A549 (cell line): Measurements from ENCODE around the gene REX1BD. TPM values are rescaled to one million over a fixed set of nuclear protein-coding genes. Genes with fewer than 3 reads are reported as not detected.

ENCODE experiments used
- ATAC-seq, 2 experiments: fragments of 200-7000 bp in 1 of 2; fragments of >200 bp in 1 of 2; cut with Nextera tagmentation in 1 of 2; cut with Tn5 transposase in 1 of 2; 3 replicates each; pipeline versions ENCODE4 v1.8.0 to v1.9.1; 2018 to 2020; ENCODE audit warnings: mild to moderate bottlenecking in 1 of 2, moderate library complexity in 1 of 2
- CTCF ChIA-PET: fragments of 300-600 bp; sonication (Branson Sonifier 250); formaldehyde crosslinking; extraction: SDS; loops from one replicate; lab custom pipeline; 2021; ENCODE audit warnings: antibody characterized with exemption, inconsistent platforms; lab: Yijun Ruan, JAX
- POLR2A ChIA-PET: fragments of 350-600 bp; formaldehyde crosslinking; extraction: SDS; loops from one replicate; lab custom pipeline; 2021; ENCODE audit warnings: antibody characterized with exemption, inconsistent platforms; lab: Yijun Ruan, JAX
- DNase-seq, 2 experiments: peaks; one replicate each; pipeline versions ENCODE4 v3.0.0 to v3.0.0-alpha.2; 2011 to 2016; ENCODE audit warnings: low read depth in 1 of 2, low spot score in 1 of 2
- FAIRE-seq: peaks from 2 replicates; lab custom pipeline; 2011; peaks lifted over from hg19 to GRCh38; lab: Jason Lieb, UNC
- H3K27ac ChIP-seq, 2 experiments: fragments of >200 bp; sonication (Bioruptor Twin); formaldehyde crosslinking; 3 replicates each; pipeline ENCODE4 v1.5.1; 2016 to 2017
- H3K4me1 ChIP-seq: fragments of >200 bp; sonication (Bioruptor Twin); formaldehyde crosslinking; 3 replicates; pipeline ENCODE4 v1.6.1; 2016
- H3K4me2 ChIP-seq: fragments of >200 bp; sonication (Bioruptor Twin); formaldehyde crosslinking; 3 replicates; pipeline ENCODE4 v1.6.1; 2016
- H3K4me3 ChIP-seq: fragments of >200 bp; sonication (Bioruptor Twin); formaldehyde crosslinking; 3 replicates; pipeline ENCODE4 v1.5.1; 2016
- H3K9me3 ChIP-seq: fragments of >200 bp; sonication (Bioruptor Twin); formaldehyde crosslinking; 3 replicates; pipeline ENCODE4 v1.6.1; 2016
- ATOH8 ChIP-seq: fragments of 250-450 bp; sonication (Bioruptor Pico); IDR thresholded peaks from 2 replicates; pipeline ENCODE4 v1.5.0; 2020; ENCODE audit warnings: low read depth, mild to moderate bottlenecking, moderate library complexity
- CEBPB ChIP-seq, 2 experiments: fragments of >200 bp in 1 of 2; sonication (Bioruptor Twin) in 1 of 2; formaldehyde crosslinking in 1 of 2; IDR thresholded peaks; 2 replicates each; pipeline ENCODE4 v1.6.1; 2012 to 2016
- EHF ChIP-seq: fragments of 250-450 bp; sonication (Bioruptor Pico); IDR thresholded peaks from 2 replicates; pipeline ENCODE4 v1.5.0; 2020; ENCODE audit warnings: mild to moderate bottlenecking
- ELK1 ChIP-seq: fragments of 150-350 bp; IDR thresholded peaks from 2 replicates; pipeline ENCODE4 v1.6.1; 2014; ENCODE audit warnings: low read depth, mild to moderate bottlenecking, low read length
- GATA3 ChIP-seq: IDR thresholded peaks from 2 replicates; pipeline ENCODE4 v1.6.1; 2012; ENCODE audit warnings: borderline replicate concordance
- HOXA7 ChIP-seq: fragments of 250-450 bp; sonication (Bioruptor Pico); IDR thresholded peaks from 2 replicates; pipeline ENCODE4 v1.5.0; 2020; ENCODE audit warnings: mild to moderate bottlenecking, moderate library complexity
- HOXB13 ChIP-seq: fragments of 250-450 bp; sonication (Bioruptor Pico); IDR thresholded peaks from 2 replicates; pipeline ENCODE4 v1.5.0; 2020; ENCODE audit warnings: low read depth, mild to moderate bottlenecking, moderate library complexity
- HOXB5 ChIP-seq: fragments of 250-450 bp; sonication (Bioruptor Pico); IDR thresholded peaks from 2 replicates; pipeline ENCODE4 v1.5.0; 2020; ENCODE audit warnings: mild to moderate bottlenecking, moderate library complexity
- KDM5A ChIP-seq: fragments of 200-600 bp; sonication (generic); IDR thresholded peaks from 2 replicates; pipeline ENCODE4 v1.6.1; 2016; ENCODE audit warnings: antibody characterized with exemption, mild to moderate bottlenecking
- MAFK ChIP-seq: fragments of 450-650 bp; IDR thresholded peaks from 2 replicates; pipeline ENCODE4 v1.6.1; 2014; ENCODE audit not compliant: partially characterized antibody
- NFE2L2 ChIP-seq: fragments of 150-350 bp; conservative IDR thresholded peaks from 2 replicates; pipeline ENCODE4 v1.6.1; 2014; ENCODE audit warnings: low read length
- NR3C1 ChIP-seq: fragments of >200 bp; sonication (Bioruptor Twin); formaldehyde crosslinking; IDR thresholded peaks from 3 replicates; pipeline ENCODE4 v1.6.1; 2017
- PBX3 ChIP-seq: IDR thresholded peaks from 2 replicates; pipeline ENCODE4 v1.6.1; 2012
- POLR2A ChIP-seq: IDR thresholded peaks from 2 replicates; pipeline ENCODE4 v1.6.1; 2012; ENCODE audit warnings: mild to moderate bottlenecking, low read length
- RNF2 ChIP-seq: fragments of 200-600 bp; sonication (generic); IDR thresholded peaks from 2 replicates; pipeline ENCODE4 v1.6.1; 2016; ENCODE audit warnings: low read depth, mild to moderate bottlenecking, antibody characterized with exemption, moderate library complexity, borderline replicate concordance
- SREBF2 ChIP-seq: fragments of 450-650 bp; IDR thresholded peaks from 2 replicates; pipeline ENCODE4 v1.6.1; 2014; ENCODE audit warnings: mild to moderate bottlenecking, moderate library complexity
- TP53 ChIP-seq: fragments of 250-450 bp; sonication (Bioruptor Pico); IDR thresholded peaks from 2 replicates; pipeline ENCODE4 v1.5.0; 2021; ENCODE audit warnings: mild to moderate bottlenecking, moderate library complexity
- ZC3H11A ChIP-seq: fragments of 450-650 bp; IDR thresholded peaks from 2 replicates; pipeline ENCODE4 v1.6.1; 2014; ENCODE audit warnings: antibody characterized with exemption, mild to moderate bottlenecking
- ZNF302 ChIP-seq: fragments of 250-450 bp; sonication (Bioruptor Pico); IDR thresholded peaks from 2 replicates; pipeline ENCODE4 v1.9.0; 2021; ENCODE audit warnings: inconsistent platforms, mild to moderate bottlenecking, moderate library complexity
- ZSCAN20 ChIP-seq: fragments of 250-450 bp; sonication (Bioruptor Pico); IDR thresholded peaks from 2 replicates; pipeline ENCODE4 v1.8.0; 2022; ENCODE audit warnings: mild to moderate bottlenecking, moderate library complexity
- WGBS: methylation state at CpG from one replicate; pipeline ENCODE4 v1.1.6; 2017; ENCODE audit errors: missing lambda C conversion rate; 5-methylcytosine and 5-hydroxymethylcytosine counted together
- polyA plus RNA-seq, 4 experiments: library from polyadenylated mRNA; depleted of rRNA in 3 of 4; stranded (reverse); fragments of >200 nt; fragmentation: RNase III in 1 of 4; extraction: RNeasy Plus Mini Kit Qiagen cat#74134 plus additional on column Dnase treatment in 1 of 4; gene quantifications; 2 replicates in 3 of 4; 3 replicates in 1 of 4; pipeline ENCODE4 v1.2.3, GENCODE V29; 2011 to 2017
- TF ChIP-seq, protein P1 (sequence below): fragments of >200 bp; sonication (Bioruptor Twin); formaldehyde crosslinking; IDR thresholded peaks from 2 replicates; pipeline ENCODE4 v1.6.1; 2016
- TF ChIP-seq, protein P2 (sequence below): fragments of 450-650 bp; IDR thresholded peaks from 2 replicates; pipeline ENCODE4 v1.6.1; 2014; ENCODE audit warnings: antibody characterized with exemption

Gene REX1BD
- polyA plus RNA-seq, 2 of the 4 experiments (the other 2 are of a cell fraction), result 23.1 to 47.3 TPM

DNA sequence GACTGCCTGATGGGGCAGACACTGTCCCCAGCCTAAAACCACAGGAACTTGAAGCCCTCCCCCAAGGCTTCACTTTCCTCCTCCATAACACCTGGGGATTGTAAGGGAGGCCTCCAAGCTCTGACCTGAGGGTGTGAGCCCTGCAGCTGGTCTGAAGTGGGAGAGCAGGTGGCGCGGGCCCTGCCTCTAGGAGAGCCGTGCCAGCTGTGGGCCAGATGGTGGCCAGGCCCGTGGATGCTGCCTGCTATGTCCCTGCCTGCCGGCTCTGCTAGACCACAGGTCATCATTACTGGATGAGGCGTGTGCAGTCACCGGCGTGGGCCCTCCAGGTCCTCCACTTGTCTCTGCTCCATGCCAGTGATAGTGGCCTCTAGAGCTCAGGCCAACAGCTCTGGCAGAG is 44.7 kb downstream of the REX1BD start:
- TF ChIP-seq MAFK (no peak), GATA3 (no peak), RNF2 (no peak), PBX3 (no peak), HOXA7 (no peak), ZNF302 (CRISPR knock-in tag) (no peak), KDM5A (no peak), ZSCAN20 (CRISPR knock-in tag) (no peak), NFE2L2 (no peak), HOXB5 (CRISPR knock-in tag) (no peak), POLR2A (no peak), NR3C1 (no peak), CEBPB (IDR thresholded peaks at IDR 0.05) (no peak), ELK1 (no peak), ZC3H11A (no peak), HOXB13 (no peak), SREBF2 (no peak)
- TF ChIP-seq, protein P1, sequence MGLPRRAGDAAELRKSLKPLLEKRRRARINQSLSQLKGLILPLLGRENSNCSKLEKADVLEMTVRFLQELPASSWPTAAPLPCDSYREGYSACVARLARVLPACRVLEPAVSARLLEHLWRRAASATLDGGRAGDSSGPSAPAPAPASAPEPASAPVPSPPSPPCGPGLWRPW, result no peak
- TF ChIP-seq, protein P2, sequence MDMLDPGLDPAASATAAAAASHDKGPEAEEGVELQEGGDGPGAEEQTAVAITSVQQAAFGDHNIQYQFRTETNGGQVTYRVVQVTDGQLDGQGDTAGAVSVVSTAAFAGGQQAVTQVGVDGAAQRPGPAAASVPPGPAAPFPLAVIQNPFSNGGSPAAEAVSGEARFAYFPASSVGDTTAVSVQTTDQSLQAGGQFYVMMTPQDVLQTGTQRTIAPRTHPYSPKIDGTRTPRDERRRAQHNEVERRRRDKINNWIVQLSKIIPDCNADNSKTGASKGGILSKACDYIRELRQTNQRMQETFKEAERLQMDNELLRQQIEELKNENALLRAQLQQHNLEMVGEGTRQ, result no peak
- ATAC-seq, result no peak
- 77% methylated on average over 5 of the region's 8 CpGs for WGBS
- FAIRE-seq, result no peak
- POLR2A ChIA-PET, result no interaction called here
- Histone ChIP-seq H3K4me1 (peaks cover 10% of the 10 kb centered on the region; the same call in 1 of the 3 replicates), H3K27ac (no peak overlapping the region), H3K9me3 (no peaks in the 10 kb centered on the region), H3K4me3 (no peak overlapping the region), H3K4me2 (no peak overlapping the region)
- CTCF ChIA-PET, result interaction anchor here (1.2 kb wide), 1 partner anchor 214 kb away, joined by 3 read pairs; no protein-coding TSS in a partner anchor
- no peak for DNase-seq

GRCh38 chr19:18634612-18635297 is 46.2 kb downstream of the REX1BD start:
- CTCF ChIA-PET, result interaction anchor here (1.0 to 1.4 kb wide), 2 partner anchors 40 to 46 kb away, joined by 4 read pairs; partner anchors contain the start of gene REX1BD
- no peak for FAIRE-seq
- ATAC-seq, result no peak

More at GRCh38 chr19:18634612-18635297, 46.2 kb downstream of the REX1BD start:
- no peak for TF ChIP-seq RNF2
- TF ChIP-seq TP53 (CRISPR knock-in tag), result no peak
- no peak for TF ChIP-seq POLR2A
- no peak for TF ChIP-seq EHF (CRISPR knock-in tag)
- TF ChIP-seq ATOH8, result no peak
- Histone ChIP-seq H3K27ac (no peak overlapping the region), H3K9me3 (no peaks in the 10 kb centered on the region), H3K4me2 (no peak overlapping the region), H3K4me1 (peaks cover 10% of the 10 kb centered on the region; the same call in 1 of the 3 replicates), H3K4me3 (no peak overlapping the region)
- POLR2A ChIA-PET, result interaction anchor here (0.7 to 1.1 kb wide), 2 partner anchors 45 to 166 kb away, joined by 3 read pairs; no protein-coding TSS in a partner anchor
- no peak for DNase-seq
- 58% methylated on average over 12 of the region's 12 CpGs for WGBS
